Right lung (tissue), 10 donors: Measurements from ENCODE around the gene CX3CR1. TPM values are rescaled to one million over a fixed set of nuclear protein-coding genes. Genes with fewer than 3 reads are reported as not detected.
"Not testable (repeated sequence)": the region's sequence is repeated elsewhere in the genome, so short reads cannot be mapped to it uniquely, and the experiment has no call there.

ENCODE experiments used
- DNase-seq, 2 donors: peaks; one replicate each; pipeline ENCODE4 v3.0.0-alpha.2; 2013
- long read RNA-seq, 8 donors: transcript quantifications; one replicate each; lab custom pipeline, GENCODE V29; 2026
- polyA plus RNA-seq, 5 donors: library from polyadenylated mRNA; unstranded; fragments of 120-200 nt; gene quantifications; one replicate each; pipeline versions ENCODE4 v1.2.1 to v1.2.3, GENCODE V29; 2013; ENCODE audit warnings: inconsistent platforms in 1 of 5, low replicate concordance in 1 of 5; ENCODE audit not compliant: insufficient read length in 5 of 5, insufficient read depth in 1 of 5

CX3CR1 gene
- polyA plus RNA-seq: 1 to 10 TPM; 2.1 to 5.4 (median 4.0) TPM
- long read RNA-seq, donor 1, partial matches to known transcripts: 2,567 of 2,818 reads
- long read RNA-seq, donor 1, other reads (novel, unspliced or antisense): 250 of 2,818 reads
- long read RNA-seq, donor 2, partial matches to known transcripts: 0 of 1 reads
- long read RNA-seq, donor 2, other reads (novel, unspliced or antisense): 0 of 1 reads
- long read RNA-seq, donor 3, partial matches to known transcripts: 0 of 3 reads
- long read RNA-seq, donor 3, other reads (novel, unspliced or antisense): 0 of 3 reads
- long read RNA-seq, donor 4, partial matches to known transcripts: 0 of 1 reads
- long read RNA-seq, donor 4, other reads (novel, unspliced or antisense): 0 of 1 reads
- long read RNA-seq, donor 5: 0 reads
- long read RNA-seq, donor 6, partial matches to known transcripts: 0 of 1 reads
- long read RNA-seq, donor 6, other reads (novel, unspliced or antisense): 0 of 1 reads
- long read RNA-seq, donor 7: 0 reads
- long read RNA-seq, donor 8: 0 reads

DNA sequence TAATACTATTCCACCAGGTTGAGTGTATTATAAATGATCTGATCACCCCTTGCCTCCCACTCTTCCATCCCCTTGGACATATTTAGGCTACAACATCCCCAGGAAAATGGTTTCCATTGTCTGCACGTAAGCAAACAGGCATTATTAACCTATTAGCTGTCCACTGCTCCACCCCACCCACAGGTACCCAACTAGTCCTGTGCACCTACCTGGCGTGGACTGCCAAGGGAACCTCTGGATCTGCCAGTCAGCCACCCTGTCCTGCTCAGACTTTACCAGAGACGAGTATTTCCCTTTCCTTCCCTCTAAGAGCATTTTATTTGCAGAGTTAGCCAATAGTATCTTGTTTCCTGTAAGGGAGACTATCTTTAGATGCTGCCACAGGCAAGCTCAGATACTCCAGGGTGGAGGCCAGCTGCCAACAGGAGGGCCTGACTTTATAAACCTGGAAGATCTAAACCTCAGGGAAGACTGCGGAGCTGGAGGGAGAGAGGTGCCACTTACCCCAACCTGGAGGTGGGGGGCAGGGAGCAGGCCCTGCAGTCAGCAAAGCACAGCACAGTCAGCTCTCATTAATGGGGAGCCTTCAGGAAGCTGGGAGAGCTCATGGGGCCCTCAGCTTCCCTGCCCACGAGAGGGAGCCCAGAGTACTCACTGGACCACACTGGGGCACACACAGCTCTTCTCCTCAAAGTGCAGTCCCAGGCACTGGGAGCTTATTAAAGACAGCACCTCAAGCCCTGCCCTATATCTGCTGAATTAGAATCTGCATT lies at the start of gene CX3CR1:
Gene CX3CR1 (minus strand): TSS at position 292 of the 773 bp plus-strand sequence. CDS start 13,527 bp downstream, outside the sequence.
- DNase-seq: no peak

DNA sequence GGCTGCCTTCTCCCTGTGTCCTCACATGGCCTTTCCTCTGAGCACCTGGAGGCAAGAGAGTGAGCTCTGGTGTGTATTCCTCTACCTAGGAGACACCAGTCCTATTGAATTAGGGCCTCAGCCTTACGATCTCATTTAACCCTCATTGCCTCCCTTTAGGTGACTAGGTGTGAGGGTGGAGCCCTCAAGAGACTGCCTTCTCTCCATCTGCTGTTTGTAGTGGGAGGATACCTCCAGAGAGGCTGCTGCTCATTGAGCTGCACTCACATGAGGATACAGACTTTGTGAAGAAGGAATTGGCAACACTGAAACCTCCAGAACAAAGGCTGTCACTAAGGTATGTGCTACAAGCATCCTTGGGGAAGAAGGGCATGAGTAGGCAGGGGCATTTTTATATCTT lies 49.7 kb upstream of the CX3CR1 start, which contains the start of gene CCR8:
Gene CCR8 (plus strand): TSS at position 217 of the 400 bp plus-strand sequence. CDS start 2,623 bp downstream, outside the sequence.
- DNase-seq: no peak

DNA sequence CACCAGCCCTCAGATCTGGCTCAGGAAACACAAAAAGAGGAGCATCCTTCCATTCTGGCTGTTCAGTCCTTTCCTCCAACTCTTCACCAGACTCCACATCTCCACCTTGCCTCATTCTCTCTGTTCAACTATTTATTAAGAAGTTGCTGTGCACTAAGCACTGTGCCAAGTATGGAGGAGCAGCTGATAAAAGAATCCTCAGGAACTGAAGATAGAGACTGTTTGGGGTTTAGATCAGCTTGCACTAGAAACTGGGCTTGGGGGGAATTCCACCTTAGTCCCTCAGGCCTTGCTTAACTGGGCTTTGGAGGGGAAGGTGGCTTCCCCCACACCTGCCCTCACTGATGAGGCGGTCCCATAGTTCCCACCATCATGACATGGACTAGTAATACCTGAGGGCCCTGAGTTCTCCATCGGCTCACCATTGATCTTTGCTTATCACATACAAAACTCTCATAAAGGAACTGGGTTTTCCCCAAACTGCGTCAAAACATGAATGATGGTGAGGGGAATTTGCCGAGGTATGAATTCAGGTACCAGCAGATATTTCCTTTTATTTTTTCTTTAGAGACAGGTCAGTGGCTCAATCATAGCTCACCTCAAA lies 48.0 kb upstream of the CX3CR1 start:
- DNase-seq: no peak

DNA sequence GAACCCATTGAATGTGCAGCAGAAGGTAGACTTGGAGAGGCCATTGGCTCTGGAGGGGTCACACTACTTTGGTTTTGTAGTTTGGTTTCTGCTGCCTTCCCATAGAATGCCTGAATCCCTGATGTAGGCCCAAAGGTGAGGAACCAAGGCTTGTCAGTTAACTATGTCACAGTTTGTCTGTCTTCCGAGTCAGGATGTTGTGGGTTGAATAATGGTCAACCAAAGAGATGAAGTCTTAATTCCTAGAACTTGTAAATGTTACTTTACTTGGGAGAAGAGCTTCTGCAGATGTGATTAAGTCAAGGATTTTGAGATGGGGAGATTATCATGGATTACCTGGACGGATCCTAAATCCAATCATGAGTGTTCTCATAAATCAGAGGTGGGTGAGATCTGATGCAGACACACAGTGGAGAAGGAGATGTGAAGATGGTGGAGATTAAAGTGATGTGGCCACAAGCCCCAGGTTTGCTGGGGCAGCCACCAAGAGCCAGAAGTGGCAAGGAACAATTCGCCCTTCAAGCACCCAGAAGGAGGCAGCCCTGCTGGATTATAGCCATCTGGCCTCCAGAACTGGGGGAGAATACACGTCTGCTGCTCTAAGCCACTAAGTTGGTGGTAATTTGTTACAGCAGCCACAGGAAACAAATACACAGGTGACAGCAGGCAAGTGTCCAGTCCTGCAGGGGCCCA lies 47.4 kb upstream of the CX3CR1 start:
- DNase-seq: no peak

DNA sequence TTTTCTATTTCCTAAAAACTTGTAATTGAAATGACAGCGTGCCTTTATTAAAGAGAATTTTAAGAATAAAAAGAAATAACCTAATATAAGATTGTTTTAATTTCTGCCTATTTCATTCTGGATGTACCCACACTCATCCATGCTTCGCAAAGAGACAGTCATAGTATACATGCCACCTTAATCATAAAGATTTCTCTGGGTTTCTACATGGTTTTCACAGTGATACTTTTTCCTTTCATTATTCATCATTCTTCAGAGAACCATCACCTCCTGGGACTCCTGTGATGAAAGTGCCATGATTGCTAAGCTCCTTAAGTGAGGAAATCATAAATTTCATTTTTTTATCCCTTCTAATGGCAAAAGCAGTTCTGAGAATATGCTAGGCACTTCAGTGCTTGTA lies 45.4 kb upstream of the CX3CR1 start:
- no peak for DNase-seq

DNA sequence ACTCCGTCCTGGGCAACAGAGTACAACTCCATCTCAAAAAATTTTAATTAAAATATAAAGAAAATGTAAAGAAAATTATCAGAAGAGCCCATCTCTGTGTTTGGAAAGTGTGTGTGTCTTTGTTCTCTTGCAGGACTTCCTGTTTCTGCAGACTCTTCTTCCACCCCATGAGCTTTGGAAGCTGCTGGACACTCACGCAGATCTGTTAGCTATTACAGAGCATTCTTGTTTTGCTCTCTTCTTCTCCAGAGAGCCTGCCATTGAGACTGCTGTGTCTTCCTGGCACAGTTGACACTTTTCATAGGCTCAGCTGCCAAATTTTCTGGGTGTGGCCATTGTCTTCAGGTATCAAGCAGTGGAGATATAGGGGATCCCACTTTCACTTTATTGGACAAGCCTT lies 43.7 kb upstream of the CX3CR1 start:
- no peak for DNase-seq

GRCh38 chr3:39322936-39323335 lies 43.1 kb upstream of the CX3CR1 start:
- DNase-seq: no peak

DNA sequence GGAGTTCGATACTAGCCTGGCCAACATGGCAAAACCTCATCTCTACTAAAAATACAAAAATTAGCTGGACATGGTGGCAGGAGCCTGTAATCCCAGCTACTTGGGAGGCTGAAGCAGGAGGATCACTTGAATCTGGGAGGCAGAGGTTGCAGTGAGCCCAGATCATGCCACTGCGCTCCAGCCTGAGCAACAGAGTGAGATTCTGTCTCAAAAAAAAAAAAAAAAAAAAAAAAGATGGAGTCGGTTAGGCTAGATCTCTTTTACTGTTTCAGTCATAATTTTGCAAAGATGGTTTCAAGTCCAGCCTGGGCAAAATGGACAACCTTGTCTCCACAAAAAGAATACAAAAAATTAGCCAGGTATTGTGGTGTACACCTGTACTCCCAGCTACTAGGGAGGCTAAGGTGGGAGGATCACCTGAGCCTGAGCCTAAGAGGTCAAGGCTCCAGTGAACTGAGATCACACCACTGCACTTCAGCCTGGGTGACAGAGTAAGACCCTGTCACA lies 42.4 kb upstream of the CX3CR1 start:
- DNase-seq: not testable (repeated sequence)

DNA sequence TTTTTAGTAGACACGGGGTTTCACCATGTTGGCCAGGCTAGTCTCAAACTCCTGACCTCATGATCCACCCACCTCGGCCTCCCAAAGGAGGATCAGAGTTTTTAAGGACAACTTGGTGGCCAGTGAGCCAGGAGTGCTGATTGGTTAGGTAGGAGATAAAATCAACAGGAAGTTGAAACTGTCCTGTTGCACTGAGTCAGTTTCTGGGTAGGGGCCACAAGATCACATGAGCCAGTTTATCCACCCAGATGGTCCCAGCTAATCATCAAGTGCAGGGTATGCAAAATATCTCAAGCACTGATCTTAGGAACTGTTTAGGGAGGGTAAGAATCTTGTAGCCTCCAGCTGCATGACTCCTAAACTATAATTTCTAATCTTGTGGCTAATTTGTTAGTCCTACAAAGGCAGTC lies 41.7 kb upstream of the CX3CR1 start:
- DNase-seq: not testable (repeated sequence)

DNA sequence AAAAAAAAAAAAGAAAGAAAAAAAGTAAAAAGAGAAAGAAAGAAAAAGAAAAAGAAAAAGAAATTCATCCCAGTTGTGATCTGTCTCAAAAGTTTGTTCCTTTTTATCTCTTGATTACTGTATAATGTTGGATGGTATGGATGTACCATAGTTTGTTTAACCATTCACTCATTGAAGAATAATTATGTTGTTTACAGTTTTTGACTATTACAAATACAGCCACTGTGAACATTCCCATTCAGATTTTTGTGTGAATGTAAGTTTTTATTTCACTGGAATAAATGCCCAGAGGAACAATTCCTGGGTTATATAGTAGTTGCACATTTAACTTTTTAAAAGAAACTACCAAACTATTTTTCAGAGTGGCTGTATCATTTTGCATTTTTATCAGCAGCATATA lies 39.4 kb upstream of the CX3CR1 start:
- no peak for DNase-seq

DNA sequence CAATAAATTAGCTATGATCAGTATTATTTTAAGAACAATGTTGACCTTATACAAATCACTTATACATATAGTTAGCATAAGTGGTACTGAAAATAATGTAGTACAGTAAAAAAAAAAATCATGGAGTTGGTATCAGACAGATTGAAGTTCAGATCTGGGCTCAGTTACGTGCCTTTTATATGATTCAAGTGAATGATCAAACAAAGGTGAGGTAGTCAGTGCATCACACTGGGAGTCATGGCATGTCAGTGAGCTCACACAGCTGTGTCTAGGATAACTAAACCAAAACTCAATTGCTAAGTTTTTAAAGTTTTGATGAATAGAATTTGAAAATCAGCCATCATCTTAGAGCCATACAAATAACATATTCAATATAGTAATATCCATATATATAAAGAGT lies 38.5 kb upstream of the CX3CR1 start:
- no peak for DNase-seq

- no peak for DNase-seq
Observed at GRCh38 chr3:39317571-39318169, 37.8 kb upstream of the CX3CR1 start.

DNA sequence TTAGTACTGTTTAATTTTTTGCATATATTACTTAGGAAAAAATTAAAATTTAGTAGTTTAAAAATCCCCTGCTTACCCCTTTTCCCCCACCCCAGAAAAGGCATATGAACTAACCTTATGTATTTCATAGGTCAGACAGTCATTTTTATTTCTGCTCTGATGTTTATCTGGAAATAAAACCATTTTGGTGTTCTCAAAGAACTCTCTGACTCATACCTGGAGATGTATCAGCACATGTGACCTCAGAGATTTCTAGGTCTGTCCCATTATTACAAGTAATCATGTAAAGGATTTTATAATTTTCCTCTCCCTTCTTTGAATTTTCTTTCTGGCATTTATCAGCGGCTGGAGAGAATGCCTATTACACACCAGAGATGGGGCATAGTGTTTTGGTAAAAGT lies 35.6 kb upstream of the CX3CR1 start:
- DNase-seq: no peak

GRCh38 chr3:39313289-39313688 lies 33.5 kb upstream of the CX3CR1 start:
- DNase-seq: no peak

GRCh38 chr3:39302178-39302577 lies 22.3 kb upstream of the CX3CR1 start:
- DNase-seq: no peak

- no peak for DNase-seq
Observed at GRCh38 chr3:39299279-39299678, 19.4 kb upstream of the CX3CR1 start.

DNA sequence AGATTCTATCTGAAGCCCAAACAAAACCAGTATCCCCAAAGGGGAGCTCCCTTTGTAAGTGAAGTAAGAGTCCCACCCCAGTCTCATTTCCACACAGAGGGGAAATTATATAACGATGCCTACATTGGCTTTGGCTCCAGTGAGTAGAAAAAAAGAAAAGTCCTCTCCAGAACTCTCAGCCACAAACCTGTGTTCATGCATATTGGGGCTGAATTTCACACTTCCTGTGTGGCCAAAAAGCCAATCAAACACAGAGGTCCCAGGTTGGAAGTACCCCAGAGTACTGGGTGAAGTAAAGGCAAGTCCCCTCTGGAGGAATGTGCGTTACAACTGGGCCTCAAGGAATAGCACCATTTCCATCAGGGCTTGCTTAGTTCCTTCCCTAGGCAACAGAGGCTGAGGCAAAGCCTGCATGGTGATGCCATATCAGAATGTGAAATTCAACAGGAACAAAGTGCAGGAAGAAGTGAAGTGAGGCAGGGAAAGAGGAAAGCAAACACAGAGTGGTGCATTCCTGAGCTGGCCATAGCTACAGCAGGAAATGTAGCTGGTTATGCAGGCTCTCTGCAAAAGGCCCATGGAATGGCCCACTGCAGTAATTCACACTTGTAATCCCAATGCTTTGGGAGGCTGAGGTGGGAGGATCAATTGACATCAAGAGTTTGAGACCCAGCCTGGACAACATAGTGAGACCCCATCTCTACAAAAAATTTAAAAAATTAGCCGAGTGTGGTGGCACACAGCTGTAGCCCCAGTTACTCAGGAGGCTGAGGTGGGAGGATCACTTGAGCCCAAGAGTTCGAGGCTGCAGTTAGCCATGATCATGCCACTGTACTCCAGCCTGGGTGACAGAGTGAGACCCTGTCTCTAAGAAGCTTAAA lies 16.6 kb upstream of the CX3CR1 start:
- DNase-seq: no peak

DNA sequence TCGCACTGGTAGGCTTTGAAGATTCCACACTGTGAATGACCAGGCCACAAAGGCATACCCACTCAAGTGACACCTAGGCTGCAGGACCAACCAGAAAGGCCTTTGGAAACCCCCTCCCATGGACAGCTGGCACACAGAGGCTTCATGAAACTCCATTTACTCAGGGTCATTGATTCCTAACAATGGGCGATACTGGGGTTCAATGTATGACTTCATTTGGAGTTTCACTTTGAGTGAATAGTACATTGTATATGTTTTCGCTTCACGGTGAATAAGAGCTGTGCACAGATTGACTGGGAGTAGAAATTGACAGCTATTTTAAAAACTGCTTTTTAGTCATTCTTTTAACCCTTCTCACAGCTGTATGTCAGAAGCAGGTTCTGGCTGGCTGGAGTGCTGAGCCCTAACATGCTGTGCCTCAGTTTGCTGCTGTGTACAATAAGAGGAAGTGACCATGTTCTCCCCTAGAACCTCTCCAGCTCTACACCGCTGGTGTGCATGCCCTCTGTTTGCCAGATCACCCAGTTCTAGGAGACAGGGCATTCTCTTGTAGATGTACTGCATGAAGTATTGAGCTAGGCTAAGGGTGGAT lies 15.4 kb upstream of the CX3CR1 start:
- no peak for DNase-seq

GRCh38 chr3:39294446-39295183 lies 14.8 kb upstream of the CX3CR1 start:
- no peak for DNase-seq
